GM21423 (cell line): ENCODE results near the gene STX3.
A peak's percentile ranks its signal among the peaks of the same experiment; 100 is the strongest.
"Not testable (repeated sequence)": the region's sequence is repeated elsewhere in the genome, so short reads cannot be mapped to it uniquely, and the experiment has no call there.

Experiments
- ATAC-seq: cut with Tn5 transposase; IDR thresholded peaks from one replicate; pipeline ENCODE4 v1.9.1; 2021; ENCODE audit warnings: mild to moderate bottlenecking, moderate library complexity; ENCODE audit not compliant: unreplicated experiment

STX3 gene

GRCh38 chr11:59829358-59829757, 74.2 kb downstream of the STX3 start:
- no peak for ATAC-seq

- no peak for ATAC-seq
Measured at GRCh38 chr11:59833602-59834001, 78.4 kb downstream of the STX3 start.

DNA sequence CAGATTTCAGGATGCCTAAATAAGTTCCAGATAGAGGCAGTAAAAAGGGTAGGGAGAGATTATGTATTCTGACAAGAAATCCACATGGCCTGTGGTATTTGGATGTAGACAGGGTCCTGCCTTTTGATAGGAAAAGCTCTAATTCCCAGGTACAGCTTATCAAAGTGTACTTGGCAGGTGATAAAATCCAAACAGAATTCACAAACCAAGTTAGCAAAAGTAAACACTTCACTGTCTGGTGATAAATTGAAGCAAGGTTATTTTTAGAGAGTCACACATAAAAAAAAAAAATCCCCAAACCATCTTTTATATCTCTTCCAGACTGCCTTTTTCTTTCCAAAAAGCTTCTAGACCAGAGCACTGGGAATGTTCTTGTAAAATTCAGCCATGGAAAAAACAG, 84.4 kb downstream of the STX3 start:
- no peak for ATAC-seq

DNA sequence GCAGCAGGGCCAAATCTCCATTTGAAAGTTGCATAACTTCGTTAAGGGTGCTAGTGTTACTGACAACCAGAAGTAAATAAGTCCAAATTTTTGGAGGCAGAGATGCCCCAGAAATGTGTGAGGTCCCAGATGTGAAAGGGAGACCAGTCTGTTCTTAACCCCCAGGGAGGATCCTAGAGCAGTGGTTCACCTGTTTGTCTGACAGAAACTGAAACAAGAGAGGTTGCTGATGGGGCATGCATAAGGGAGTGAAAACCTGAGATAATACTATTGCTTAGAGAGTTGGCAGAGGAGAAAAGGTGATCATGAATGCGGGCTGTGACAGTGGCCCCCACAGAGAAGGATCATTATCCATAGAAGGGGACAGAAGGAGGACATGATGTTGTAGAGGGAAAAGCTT, 86.3 kb downstream of the STX3 start:
- ATAC-seq, result peak; percentile 90

DNA sequence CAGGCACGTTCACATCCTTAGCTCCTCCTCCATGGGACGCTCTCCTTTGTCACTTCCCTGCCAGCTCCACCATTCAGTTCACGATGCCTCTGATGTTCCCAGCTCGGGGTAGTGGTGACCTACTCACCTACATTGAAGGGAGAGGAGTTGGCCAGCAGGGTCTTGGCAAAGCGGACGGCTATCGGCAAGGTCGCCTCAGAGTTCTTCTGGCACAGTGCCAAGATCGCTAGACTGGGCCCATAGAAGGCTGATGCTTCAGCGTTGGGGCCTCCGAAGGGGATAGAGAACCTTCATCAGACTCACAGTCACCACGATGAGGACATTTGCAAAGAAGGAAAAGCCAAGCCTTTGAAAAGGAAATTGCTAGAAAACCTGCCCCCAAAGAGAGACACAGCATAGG, 87.1 kb downstream of the STX3 start:
- ATAC-seq, result no peak

DNA sequence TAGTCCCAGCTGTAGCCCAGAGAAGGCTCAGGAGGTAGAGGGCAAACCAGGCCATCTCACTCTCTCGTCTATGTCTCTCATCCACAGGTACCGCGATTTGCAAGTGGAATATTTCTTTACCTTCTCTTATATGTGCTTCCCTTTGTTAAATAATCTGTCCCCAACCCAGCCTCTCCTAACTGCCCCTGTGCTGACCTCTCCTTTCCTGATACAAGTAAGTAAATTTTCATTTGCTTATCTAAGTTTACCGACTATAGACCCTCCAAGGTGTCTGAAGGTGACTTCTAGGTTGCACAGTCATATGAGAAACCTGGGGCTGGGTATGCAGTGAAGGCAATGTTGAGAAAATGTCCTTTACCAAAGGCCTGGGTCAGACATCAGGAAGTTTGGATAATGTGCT, 90.2 kb downstream of the STX3 start, which contains the start of gene CBLIF:
TSS of gene CBLIF (minus strand) at position 101 of the 400 bp plus-strand sequence. CDS start at position 55, 46 bp downstream.
- no peak for ATAC-seq

DNA sequence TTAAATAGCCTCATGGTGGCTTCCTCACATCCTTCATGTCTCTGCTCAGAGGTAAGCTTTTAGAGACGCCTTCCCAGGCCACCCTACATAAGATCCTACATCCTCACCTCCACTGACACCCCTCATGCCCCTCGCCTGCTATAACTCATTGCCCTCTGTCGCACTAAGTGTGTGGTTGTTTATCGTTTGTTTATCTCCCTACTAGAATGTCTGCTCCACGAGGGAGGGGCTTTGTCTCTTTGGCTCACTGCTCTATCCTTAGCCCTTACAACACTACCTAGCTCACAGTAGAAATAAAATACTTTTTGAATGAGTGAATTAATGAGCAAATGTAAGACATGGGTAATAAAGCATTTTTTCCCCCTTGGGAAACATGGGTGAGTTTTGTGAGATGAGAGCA, 91.4 kb downstream of the STX3 start:
- no peak for ATAC-seq

DNA sequence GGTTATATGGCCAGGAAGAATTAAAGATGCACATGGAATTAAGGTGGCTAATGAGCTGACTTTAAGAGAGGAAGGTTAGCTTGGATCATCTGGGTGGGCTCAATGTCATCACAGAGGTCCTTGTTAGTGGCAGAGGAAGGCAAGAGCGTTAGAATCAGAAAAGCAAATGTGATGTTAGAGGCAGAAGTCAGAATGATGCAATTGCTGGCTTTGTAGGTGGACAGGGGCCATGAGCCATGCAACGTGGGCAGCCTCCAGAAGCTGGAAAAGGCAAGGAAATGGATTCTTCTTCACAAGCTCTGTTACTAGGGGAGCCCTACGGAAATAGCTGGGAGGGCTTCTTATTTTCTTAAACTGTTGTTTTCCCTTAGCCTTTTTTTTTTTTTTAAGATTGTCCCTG, 92.5 kb downstream of the STX3 start:
- ATAC-seq, result no peak

DNA sequence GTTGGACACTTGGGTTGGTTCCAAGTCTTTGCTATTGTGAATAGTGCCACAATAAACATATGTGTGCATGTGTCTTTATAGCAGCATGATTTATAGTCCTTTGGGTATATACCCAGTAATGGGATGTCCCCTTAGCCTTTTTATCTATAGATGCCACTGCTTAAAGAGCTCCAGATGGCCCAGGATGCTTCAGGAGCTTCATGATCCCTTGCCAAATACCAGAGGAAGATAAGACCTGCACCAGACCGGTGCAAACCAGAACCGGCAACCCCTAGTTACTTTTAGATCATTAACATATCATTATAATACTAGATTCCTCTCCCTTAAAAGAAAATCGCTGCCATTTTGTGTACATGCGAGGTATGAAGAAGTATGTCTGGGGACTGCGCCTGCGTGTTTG, 93.3 kb downstream of the STX3 start:
- ATAC-seq, result not testable (repeated sequence)

DNA sequence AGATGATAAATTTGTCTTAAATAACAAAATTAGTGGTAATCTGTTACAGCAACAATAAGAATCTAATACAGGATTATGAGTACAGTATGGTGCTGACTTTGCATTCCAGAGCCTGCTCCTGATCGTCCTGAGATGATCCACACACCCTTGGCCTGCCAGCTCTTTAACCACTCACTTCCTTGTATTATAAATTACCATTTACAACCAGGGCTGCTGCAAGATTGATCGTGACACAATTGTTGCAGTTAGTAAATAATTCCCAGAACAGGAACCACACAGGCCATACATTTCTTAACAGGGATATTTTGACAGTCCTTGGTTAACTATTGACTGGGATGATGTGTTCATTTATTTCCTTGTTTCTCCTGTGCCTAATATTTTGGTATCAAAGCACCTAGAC, 94.0 kb downstream of the STX3 start:
- no peak for ATAC-seq

DNA sequence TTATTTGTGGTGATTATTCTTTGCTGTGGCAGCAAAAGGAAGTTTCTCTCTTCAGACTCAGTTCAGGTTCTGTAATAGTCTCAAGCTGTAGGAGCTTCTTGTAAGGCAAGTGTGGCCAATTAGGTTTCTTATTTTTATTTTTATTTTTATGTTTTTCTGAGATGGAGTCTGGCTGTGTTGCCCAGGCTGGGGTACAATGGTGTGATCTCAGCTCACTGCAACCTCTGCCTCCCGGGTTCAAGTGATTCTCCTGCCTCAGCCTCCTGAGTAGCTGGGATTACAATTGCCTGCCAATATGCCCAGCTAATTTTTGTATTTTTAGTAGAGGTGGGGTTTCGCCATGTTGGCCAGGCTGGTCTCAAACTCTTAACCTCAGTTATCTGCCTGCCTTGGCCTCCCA, 94.4 kb downstream of the STX3 start:
- not testable (repeated sequence) for ATAC-seq

- ATAC-seq, result not testable (repeated sequence)
Measured at GRCh38 chr11:59851416-59851815, 96.2 kb downstream of the STX3 start.

GRCh38 chr11:59854871-59855270, 99.7 kb downstream of the STX3 start:
- no peak for ATAC-seq
